Breast epithelium (tissue), 3 donors: ENCODE data around the gene CAPNS1.

ENCODE experiments used
- CTCF ChIP-seq, 3 donors: fragments of 450-650 bp; IDR thresholded peaks; one replicate each; pipeline ENCODE4 v1.5.1; 2016 to 2017; ENCODE audit warnings: antibody characterized with exemption in 3 of 3, mild to moderate bottlenecking in 3 of 3, moderate library complexity in 3 of 3
- POLR2A ChIP-seq: fragments of 450-650 bp; IDR thresholded peaks from one replicate; pipeline ENCODE4 v1.6.1; 2016; ENCODE audit warnings: antibody characterized with exemption, mild to moderate bottlenecking, moderate library complexity
- POLR2AphosphoS5 ChIP-seq, 3 donors: sonication (generic); formaldehyde crosslinking; IDR thresholded peaks; one replicate each; pipeline ENCODE4 v1.6.1; 2017; ENCODE audit warnings: antibody characterized with exemption in 3 of 3

GRCh38 chr19:36116344-36116637, 23.6 kb upstream of the CAPNS1 start:
- TF ChIP-seq CTCF (IDR thresholded peaks at IDR 0.05) (no peak), POLR2AphosphoS5 (IDR thresholded peaks at IDR 0.05) (no peak), POLR2A (no peak)
